Suprapubic skin (tissue), 4 donors: ENCODE data around the gene FAM107A. TPM values are rescaled to one million over a fixed set of nuclear protein-coding genes. Genes with fewer than 3 reads are reported as not detected.

Source experiments
- DNase-seq, 2 donors: peaks; one replicate each; pipeline ENCODE4 v3.0.0-alpha.2; 2019; ENCODE audit warnings: low spot score in 2 of 2
- H3K27ac ChIP-seq: fragments of 200-600 bp; sonication (generic); one replicate; pipeline ENCODE4 v1.5.1; 2019
- H3K27me3 ChIP-seq: fragments of 200-600 bp; sonication (generic); one replicate; pipeline ENCODE4 v1.5.1; 2019
- H3K36me3 ChIP-seq: fragments of 200-600 bp; sonication (generic); one replicate; pipeline ENCODE4 v1.5.1; 2019
- H3K4me1 ChIP-seq: fragments of 200-600 bp; sonication (generic); one replicate; pipeline ENCODE4 v1.5.1; 2019
- H3K4me3 ChIP-seq: fragments of 200-600 bp; sonication (generic); one replicate; pipeline ENCODE4 v1.5.1; 2019; ENCODE audit warnings: mild to moderate bottlenecking
- H3K9me3 ChIP-seq: fragments of 200-600 bp; sonication (generic); one replicate; pipeline ENCODE4 v1.5.1; 2019
- EP300 ChIP-seq: sonication (generic); formaldehyde crosslinking; IDR thresholded peaks from one replicate; pipeline ENCODE4 v1.6.1; 2017; ENCODE audit warnings: antibody characterized with exemption
- POLR2A ChIP-seq, 2 donors: fragments of 450-650 bp; IDR thresholded peaks; one replicate each; pipeline ENCODE4 v1.6.1; 2017; ENCODE audit warnings: antibody characterized with exemption in 2 of 2, mild to moderate bottlenecking in 2 of 2, moderate library complexity in 2 of 2
- POLR2AphosphoS5 ChIP-seq, 3 donors: sonication (generic); formaldehyde crosslinking; IDR thresholded peaks; one replicate each; pipeline ENCODE4 v1.6.1; 2017; ENCODE audit warnings: antibody characterized with exemption in 3 of 3
- WGBS: methylation state at CpG from one replicate; pipeline ENCODE4 v1.1.5; 2018; 5-methylcytosine and 5-hydroxymethylcytosine counted together
- total RNA-seq, 4 donors: library from RNA; depleted of rRNA; stranded (reverse); fragments of >200 nt; gene quantifications; one replicate each; pipeline ENCODE4 v1.1.0, GENCODE V29; 2016
- TF ChIP-seq, protein P1 (sequence below), 2 donors: fragments of 200-600 bp in 1 of 2; fragments of 450-650 bp in 1 of 2; sonication (generic) in 1 of 2; IDR thresholded peaks; one replicate each; pipeline ENCODE4 v1.5.1; 2016 to 2019; ENCODE audit warnings: antibody characterized with exemption in 2 of 2, mild to moderate bottlenecking in 1 of 2, moderate library complexity in 1 of 2

FAM107A gene
- total RNA-seq, 4 donors from 2014 or later, result 18.1 to 33.4 (median 24.6) TPM

DNA sequence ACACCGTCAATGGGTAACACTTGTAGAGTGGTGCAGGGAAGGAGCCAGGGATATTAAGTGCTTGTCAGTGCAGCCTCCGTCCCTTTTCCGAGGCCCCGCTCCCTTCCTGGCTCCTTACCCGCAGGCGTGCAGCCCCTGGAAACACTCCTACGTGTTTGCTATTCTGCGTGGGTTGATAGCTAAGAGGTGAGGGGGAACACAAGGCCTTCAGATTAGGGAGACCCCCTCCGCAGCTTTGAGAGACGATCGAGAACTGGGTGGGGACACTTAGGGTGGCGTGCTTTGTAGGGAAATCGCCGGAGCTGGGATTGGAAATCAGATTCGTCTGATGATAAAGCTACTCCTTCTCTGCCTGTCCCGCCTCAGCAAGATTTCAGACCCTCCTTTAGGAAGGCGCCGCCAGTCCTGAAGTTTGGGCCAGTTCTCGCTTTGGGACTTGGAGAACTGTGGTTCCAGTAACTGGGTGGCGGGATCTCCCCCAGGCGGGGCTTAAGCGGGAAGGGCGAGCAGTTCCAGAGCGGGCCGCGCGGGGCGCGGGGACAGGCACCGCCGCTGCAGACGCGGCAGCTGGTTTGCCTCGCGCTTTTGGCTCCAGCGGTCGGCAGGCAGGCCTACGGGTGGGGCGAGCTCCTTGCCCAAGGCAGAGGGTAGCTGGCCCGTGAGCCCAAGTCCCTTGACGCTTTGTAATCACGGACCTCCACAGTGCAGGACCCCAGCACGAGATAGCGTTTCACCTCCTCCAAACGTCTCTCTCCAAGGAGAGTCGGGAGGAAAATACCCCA is 8.0 kb upstream of the FAM107A start:
- TF ChIP-seq POLR2AphosphoS5 (IDR thresholded peaks at IDR 0.05), result peak in 1 of 3 donors; percentile 33
- TF ChIP-seq POLR2A (IDR thresholded peaks at IDR 0.05), result no peak
- no peak for TF ChIP-seq EP300
- TF ChIP-seq, protein P1, sequence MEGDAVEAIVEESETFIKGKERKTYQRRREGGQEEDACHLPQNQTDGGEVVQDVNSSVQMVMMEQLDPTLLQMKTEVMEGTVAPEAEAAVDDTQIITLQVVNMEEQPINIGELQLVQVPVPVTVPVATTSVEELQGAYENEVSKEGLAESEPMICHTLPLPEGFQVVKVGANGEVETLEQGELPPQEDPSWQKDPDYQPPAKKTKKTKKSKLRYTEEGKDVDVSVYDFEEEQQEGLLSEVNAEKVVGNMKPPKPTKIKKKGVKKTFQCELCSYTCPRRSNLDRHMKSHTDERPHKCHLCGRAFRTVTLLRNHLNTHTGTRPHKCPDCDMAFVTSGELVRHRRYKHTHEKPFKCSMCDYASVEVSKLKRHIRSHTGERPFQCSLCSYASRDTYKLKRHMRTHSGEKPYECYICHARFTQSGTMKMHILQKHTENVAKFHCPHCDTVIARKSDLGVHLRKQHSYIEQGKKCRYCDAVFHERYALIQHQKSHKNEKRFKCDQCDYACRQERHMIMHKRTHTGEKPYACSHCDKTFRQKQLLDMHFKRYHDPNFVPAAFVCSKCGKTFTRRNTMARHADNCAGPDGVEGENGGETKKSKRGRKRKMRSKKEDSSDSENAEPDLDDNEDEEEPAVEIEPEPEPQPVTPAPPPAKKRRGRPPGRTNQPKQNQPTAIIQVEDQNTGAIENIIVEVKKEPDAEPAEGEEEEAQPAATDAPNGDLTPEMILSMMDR (IDR thresholded peaks at IDR 0.05), result peak; percentile 49 to 98
- H3K9me3 ChIP-seq, result no peaks in the 10 kb centered on the region
- peaks cover 13% of the 10 kb centered on the region for H3K27me3 ChIP-seq
- H3K4me3 ChIP-seq, result peak overlapping the region; percentile 51
- H3K27ac ChIP-seq, result peak overlapping the region; percentile 85
- DNase-seq, result peak; percentile 90 to 94
- 1% methylated on average over 33 of the region's 46 CpGs for WGBS
- H3K36me3 ChIP-seq, result no peaks in the 10 kb centered on the region
- peaks cover 14% of the 10 kb centered on the region for H3K4me1 ChIP-seq

DNA sequence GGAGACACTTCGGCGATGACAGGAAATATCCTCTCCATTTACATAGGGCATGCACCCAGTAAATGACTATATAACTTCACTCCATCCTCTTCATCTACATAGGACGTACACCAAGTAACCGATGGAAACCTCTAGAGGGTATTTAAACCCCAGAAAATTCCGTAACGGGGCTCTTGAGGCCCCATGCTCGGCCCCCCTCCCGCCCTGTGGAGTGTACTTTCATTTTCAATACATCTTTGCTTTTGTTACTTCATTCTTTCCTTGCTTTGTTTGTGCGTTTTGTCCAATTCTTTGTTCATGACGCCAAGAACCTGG is 7.5 kb upstream of the FAM107A start:
- Histone ChIP-seq H3K4me3 (peak overlapping the region; percentile 51), H3K36me3 (no peaks in the 10 kb centered on the region), H3K27me3 (peaks cover 13% of the 10 kb centered on the region), H3K27ac (peak overlapping the region; percentile 85), H3K4me1 (peaks cover 14% of the 10 kb centered on the region), H3K9me3 (no peaks in the 10 kb centered on the region)
- 23% methylated on average over 10 of the region's 10 CpGs for WGBS
- TF ChIP-seq, protein P1 (IDR thresholded peaks at IDR 0.05), result no peak
- TF ChIP-seq EP300 (no peak), POLR2AphosphoS5 (IDR thresholded peaks at IDR 0.05) (no peak), POLR2A (IDR thresholded peaks at IDR 0.05) (no peak)
- DNase-seq, result no peak

- TF ChIP-seq, protein P1 (IDR thresholded peaks at IDR 0.05), result no peak
- TF ChIP-seq EP300 (no peak), POLR2A (IDR thresholded peaks at IDR 0.05) (no peak), POLR2AphosphoS5 (IDR thresholded peaks at IDR 0.05) (no peak)
- H3K4me1 ChIP-seq, result peaks cover 22% of the 10 kb centered on the region
Observed at GRCh38 chr3:58581328-58582091, 4.3 kb upstream of the FAM107A start.

GRCh38 chr3:58580826-58581327 is 3.7 kb upstream of the FAM107A start:
- H3K27ac ChIP-seq, result no peak overlapping the region
- WGBS, result 65% methylated on average over 4 of the region's 4 CpGs
- H3K4me1 ChIP-seq, result peaks cover 25% of the 10 kb centered on the region
- no peak overlapping the region for H3K4me3 ChIP-seq
- no peaks in the 10 kb centered on the region for H3K27me3 ChIP-seq
- TF ChIP-seq POLR2A (IDR thresholded peaks at IDR 0.05) (no peak), EP300 (no peak), POLR2AphosphoS5 (IDR thresholded peaks at IDR 0.05) (no peak)
- TF ChIP-seq, protein P1 (IDR thresholded peaks at IDR 0.05), result no peak
- no peaks in the 10 kb centered on the region for H3K36me3 ChIP-seq
- DNase-seq, result no peak
- no peaks in the 10 kb centered on the region for H3K9me3 ChIP-seq

More at GRCh38 chr3:58581328-58582091, 4.3 kb upstream of the FAM107A start:
- WGBS, result 81% methylated on average over 11 of the region's 11 CpGs
- H3K4me3 ChIP-seq, result no peak overlapping the region
- H3K9me3 ChIP-seq, result no peaks in the 10 kb centered on the region
- peaks cover 4% of the 10 kb centered on the region for H3K27me3 ChIP-seq
- H3K27ac ChIP-seq, result no peak overlapping the region
- H3K36me3 ChIP-seq, result no peaks in the 10 kb centered on the region
- DNase-seq, result no peak

- H3K4me1 ChIP-seq, result peaks cover 30% of the 10 kb centered on the region
- DNase-seq, result no peak
- H3K36me3 ChIP-seq, result no peaks in the 10 kb centered on the region
- no peaks in the 10 kb centered on the region for H3K9me3 ChIP-seq
- 97% methylated on average over 5 of the region's 5 CpGs for WGBS
- H3K27me3 ChIP-seq, result no peaks in the 10 kb centered on the region
- TF ChIP-seq EP300 (no peak), POLR2AphosphoS5 (IDR thresholded peaks at IDR 0.05) (no peak), POLR2A (IDR thresholded peaks at IDR 0.05) (no peak)
- TF ChIP-seq, protein P1 (IDR thresholded peaks at IDR 0.05), result no peak
- H3K4me3 ChIP-seq, result no peak overlapping the region
- H3K27ac ChIP-seq, result no peak overlapping the region
Observed at GRCh38 chr3:58578873-58579272, 1.7 kb upstream of the FAM107A start.
